ENCODE results near the gene DNAAF5.

DNA sequence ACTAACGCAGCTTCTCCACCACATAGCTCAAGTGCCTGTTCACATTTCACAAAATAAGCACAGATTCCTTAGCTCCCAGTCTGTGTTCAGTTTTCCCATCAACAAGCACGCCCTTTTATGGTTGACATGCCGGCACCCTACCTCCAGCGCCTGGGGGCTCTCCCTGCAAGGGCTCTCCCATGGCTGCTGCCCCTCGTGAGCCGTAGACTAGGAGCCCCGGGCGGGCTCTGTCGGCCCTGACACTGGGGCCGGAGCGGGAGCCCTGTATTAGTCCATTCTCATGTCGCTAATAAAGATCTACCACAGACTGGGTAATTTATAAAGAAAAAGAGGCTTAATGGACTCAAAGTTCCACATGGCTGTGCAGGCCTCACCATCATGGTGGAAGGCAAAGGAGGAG, 34.6 kb downstream of the DNAAF5 start:
- TF ChIP-seq, protein P1, sequence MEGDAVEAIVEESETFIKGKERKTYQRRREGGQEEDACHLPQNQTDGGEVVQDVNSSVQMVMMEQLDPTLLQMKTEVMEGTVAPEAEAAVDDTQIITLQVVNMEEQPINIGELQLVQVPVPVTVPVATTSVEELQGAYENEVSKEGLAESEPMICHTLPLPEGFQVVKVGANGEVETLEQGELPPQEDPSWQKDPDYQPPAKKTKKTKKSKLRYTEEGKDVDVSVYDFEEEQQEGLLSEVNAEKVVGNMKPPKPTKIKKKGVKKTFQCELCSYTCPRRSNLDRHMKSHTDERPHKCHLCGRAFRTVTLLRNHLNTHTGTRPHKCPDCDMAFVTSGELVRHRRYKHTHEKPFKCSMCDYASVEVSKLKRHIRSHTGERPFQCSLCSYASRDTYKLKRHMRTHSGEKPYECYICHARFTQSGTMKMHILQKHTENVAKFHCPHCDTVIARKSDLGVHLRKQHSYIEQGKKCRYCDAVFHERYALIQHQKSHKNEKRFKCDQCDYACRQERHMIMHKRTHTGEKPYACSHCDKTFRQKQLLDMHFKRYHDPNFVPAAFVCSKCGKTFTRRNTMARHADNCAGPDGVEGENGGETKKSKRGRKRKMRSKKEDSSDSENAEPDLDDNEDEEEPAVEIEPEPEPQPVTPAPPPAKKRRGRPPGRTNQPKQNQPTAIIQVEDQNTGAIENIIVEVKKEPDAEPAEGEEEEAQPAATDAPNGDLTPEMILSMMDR (conservative IDR thresholded peaks at IDR 0.05 in 1 of 2, IDR thresholded peaks at IDR 0.05 in 1 of 2; ENCODE audit: low read depth in 1 of 2, low read length in 2 of 2) = no peak
- TF ChIP-seq EZH2 (IDR thresholded peaks at IDR 0.05; ENCODE audit: low read length, missing control alignments) = no peak

Measured in fibroblast of lung (primary cell).